ENCODE measurements around the gene RAPGEFL1. TPM values are rescaled to one million over a fixed set of nuclear protein-coding genes. Genes with fewer than 3 reads are reported as not detected.

Gene RAPGEFL1
- total and polyA plus RNA-seq, 4 donors: 0.82 to 3.2 (median 1.4) TPM

GRCh38 chr17:40171750-40172149 is 5.5 kb upstream of the RAPGEFL1 start (continued):
- no peak for TF ChIP-seq REST (IDR thresholded peaks at IDR 0.05)
- no peak for TF ChIP-seq NR2F2 (IDR thresholded peaks at IDR 0.05)

DNA sequence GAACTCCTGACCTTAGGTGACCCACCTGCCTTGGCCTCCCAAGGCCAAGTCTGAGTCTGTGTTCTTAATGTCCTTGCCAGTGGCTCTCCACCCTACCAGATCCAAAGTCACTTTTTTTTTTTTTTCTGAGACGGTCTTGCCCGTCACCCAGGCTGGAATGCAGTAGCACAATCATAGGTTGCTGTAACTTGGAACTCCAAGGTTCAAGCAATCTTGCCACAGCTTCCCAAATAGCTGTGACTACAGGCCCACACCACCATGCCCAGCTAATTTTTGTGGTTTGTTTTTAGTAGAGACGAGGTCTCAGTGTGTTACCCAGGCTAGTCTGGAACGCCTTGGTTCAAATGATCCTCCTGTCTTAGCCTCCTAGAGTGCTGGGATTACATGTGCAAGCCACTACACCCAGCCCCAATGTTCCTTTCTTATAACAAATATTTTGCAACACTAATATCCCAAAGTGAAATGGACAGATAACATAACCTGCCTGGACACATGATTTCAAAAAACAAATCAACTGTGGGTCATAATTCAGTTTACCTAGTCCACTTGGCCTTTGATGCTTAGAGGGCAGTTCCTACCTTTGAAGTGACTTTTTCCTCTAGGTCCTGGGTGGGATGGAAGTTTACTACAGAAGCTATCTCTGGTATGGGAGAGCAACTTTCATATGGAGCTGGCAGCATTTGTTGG is 4.0 kb upstream of the RAPGEFL1 start:
- H3K4me1 ChIP-seq (ENCODE audit: control insufficient read depth in 4 of 4, insufficient read depth in 4 of 4, low read length in 3 of 4): peaks cover 10 to 30% (median 17%) of the 10 kb centered on the region in 4 donors
- H3K9ac ChIP-seq (ENCODE audit: low read depth in 1 of 2, low read length in 2 of 2): no peak overlapping the region
- DNase-seq (ENCODE audit: low spot score): no peak
- H3K27ac ChIP-seq (ENCODE audit: low read depth in 1 of 2, low read length in 2 of 2): peak overlapping the region in 1 of 2 donors; percentile 29
- H3K4me3 ChIP-seq (ENCODE audit: low read depth in 1 of 3, low read length in 3 of 3): no peak overlapping the region
- H3K27me3 ChIP-seq (ENCODE audit: control insufficient read depth in 4 of 4, insufficient read depth in 4 of 4, low read length in 3 of 4): no peaks in the 10 kb centered on the region
- WGBS: 54% methylated on average over 4 of the region's 4 CpGs
- H3K9me3 ChIP-seq (ENCODE audit: control insufficient read depth in 4 of 4, low read length in 3 of 4): no peaks in the 10 kb centered on the region
- TF ChIP-seq FOXA1 (IDR thresholded peaks at IDR 0.05) (no peak), MAX (IDR thresholded peaks at IDR 0.05) (peak; percentile 79), CTCF (IDR thresholded peaks at IDR 0.05; ENCODE audit: low read depth, low read length, missing input control) (no peak), JUND (IDR thresholded peaks at IDR 0.05) (peak in 1 of 2 donors; percentile 69), HNF4A (conservative IDR thresholded peaks at IDR 0.05) (peak; percentile 59 to 87), YY1 (IDR thresholded peaks at IDR 0.05) (peak; percentile 58), NR2F2 (IDR thresholded peaks at IDR 0.05) (no peak), GABPA (IDR thresholded peaks at IDR 0.05 in 1 of 2, conservative IDR thresholded peaks at IDR 0.05 in 1 of 2) (peak in 1 of 2 donors; percentile 13), SP1 (IDR thresholded peaks at IDR 0.05) (peak; percentile 10), FOXA2 (IDR thresholded peaks at IDR 0.05) (peak; percentile 5), HNF4G (IDR thresholded peaks at IDR 0.05) (no peak), ATF3 (IDR thresholded peaks at IDR 0.05) (no peak), EGR1 (IDR thresholded peaks at IDR 0.05; ENCODE audit: low read depth in 2 of 2) (peak in 1 of 2 donors; percentile 36), REST (IDR thresholded peaks at IDR 0.05) (no peak), ZBTB33 (IDR thresholded peaks at IDR 0.05) (no peak), RXRA (IDR thresholded peaks at IDR 0.05) (peak; percentile 22 to 85), TAF1 (conservative IDR thresholded peaks at IDR 0.05) (no peak), RAD21 (IDR thresholded peaks at IDR 0.05) (no peak)
- peaks cover 5 to 28% (median 22%) of the 10 kb centered on the region in 4 donors for H3K36me3 ChIP-seq (ENCODE audit: control insufficient read depth in 4 of 4, insufficient read depth in 3 of 4, low read depth in 1 of 4, low read length in 3 of 4)

All from liver (tissue), 9 donors.